ENCODE results near the gene SLC22A25. TPM values are rescaled to one million over a fixed set of nuclear protein-coding genes. Genes with fewer than 3 reads are reported as not detected.

The SLC22A25 gene
- total RNA-seq, 1 donor from 2014 or later, result not detected

DNA sequence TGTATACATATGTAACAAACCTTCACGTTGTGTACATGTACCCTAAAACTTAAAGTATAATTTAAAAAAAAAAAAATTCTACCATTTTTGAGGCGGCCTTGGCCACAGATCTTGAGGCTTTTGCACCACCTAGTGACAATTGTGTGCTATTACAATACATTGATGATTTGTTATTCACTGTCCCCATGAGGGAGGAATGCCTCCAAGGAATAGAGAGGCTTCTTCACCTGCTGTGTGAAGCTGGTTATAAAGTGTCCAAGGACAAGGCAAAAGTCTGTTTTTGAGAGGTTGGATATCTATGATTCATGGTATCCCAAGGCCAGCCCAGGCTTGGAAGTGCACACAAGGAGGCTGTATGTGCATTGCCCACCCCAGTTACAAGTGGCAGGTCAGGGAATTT lies 30.7 kb downstream of the SLC22A25 start:
- TF ChIP-seq, protein P1, sequence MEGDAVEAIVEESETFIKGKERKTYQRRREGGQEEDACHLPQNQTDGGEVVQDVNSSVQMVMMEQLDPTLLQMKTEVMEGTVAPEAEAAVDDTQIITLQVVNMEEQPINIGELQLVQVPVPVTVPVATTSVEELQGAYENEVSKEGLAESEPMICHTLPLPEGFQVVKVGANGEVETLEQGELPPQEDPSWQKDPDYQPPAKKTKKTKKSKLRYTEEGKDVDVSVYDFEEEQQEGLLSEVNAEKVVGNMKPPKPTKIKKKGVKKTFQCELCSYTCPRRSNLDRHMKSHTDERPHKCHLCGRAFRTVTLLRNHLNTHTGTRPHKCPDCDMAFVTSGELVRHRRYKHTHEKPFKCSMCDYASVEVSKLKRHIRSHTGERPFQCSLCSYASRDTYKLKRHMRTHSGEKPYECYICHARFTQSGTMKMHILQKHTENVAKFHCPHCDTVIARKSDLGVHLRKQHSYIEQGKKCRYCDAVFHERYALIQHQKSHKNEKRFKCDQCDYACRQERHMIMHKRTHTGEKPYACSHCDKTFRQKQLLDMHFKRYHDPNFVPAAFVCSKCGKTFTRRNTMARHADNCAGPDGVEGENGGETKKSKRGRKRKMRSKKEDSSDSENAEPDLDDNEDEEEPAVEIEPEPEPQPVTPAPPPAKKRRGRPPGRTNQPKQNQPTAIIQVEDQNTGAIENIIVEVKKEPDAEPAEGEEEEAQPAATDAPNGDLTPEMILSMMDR (IDR thresholded peaks at IDR 0.05; ENCODE audit: insufficient read depth, low read length, poor library complexity, severe bottlenecking), result peak; percentile 43
- Histone ChIP-seq H3K36me3 (ENCODE audit: control insufficient read depth, insufficient read depth, low read length) (no peaks in the 10 kb centered on the region), H3K27me3 (ENCODE audit: control insufficient read depth, insufficient read depth, low read length) (no peaks in the 10 kb centered on the region), H3K4me3 (ENCODE audit: low read depth, low read length) (no peak overlapping the region)
- no peak for DNase-seq (ENCODE audit: low read depth)

DNA sequence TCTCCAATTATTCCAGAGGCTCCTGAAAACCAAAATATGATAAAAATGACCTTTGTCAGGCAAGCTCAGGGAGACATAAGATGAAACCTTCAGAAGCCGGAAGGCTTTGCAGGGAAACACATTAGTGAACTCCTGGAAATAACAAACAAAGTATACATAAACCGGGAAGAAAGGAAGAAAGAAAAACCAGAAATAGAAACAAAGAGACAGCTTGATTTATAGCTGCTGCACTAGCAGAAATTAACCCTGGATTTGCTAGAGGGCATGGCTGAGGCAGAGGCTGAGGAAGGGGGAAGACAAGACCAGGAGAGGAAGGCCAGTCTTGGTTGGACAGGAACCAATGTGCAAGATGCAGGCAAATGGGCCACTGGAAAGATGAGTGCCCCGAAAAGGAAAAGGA lies 33.3 kb downstream of the SLC22A25 start:
- Histone ChIP-seq H3K4me3 (ENCODE audit: low read depth, low read length) (no peak overlapping the region), H3K27me3 (ENCODE audit: control insufficient read depth, insufficient read depth, low read length) (no peaks in the 10 kb centered on the region), H3K36me3 (ENCODE audit: control insufficient read depth, insufficient read depth, low read length) (no peaks in the 10 kb centered on the region)
- TF ChIP-seq, protein P1 (IDR thresholded peaks at IDR 0.05; ENCODE audit: insufficient read depth, low read length, poor library complexity, severe bottlenecking), result no peak
- DNase-seq (ENCODE audit: low read depth), result no peak

Other genes starting within 250 kb of the SLC22A25 start
- gene SLC22A8, start 227.8 kb downstream of the SLC22A25 start, total RNA-seq, result not detected in 2 replicates
- gene SLC22A24, start 99.4 kb downstream of the SLC22A25 start, total RNA-seq, result not detected in 2 replicates
- gene SLC22A9, start 126.2 kb upstream of the SLC22A25 start, total RNA-seq, result not detected in 2 replicates
- 0.14 and 0.17 TPM in 2 replicates for gene PLAAT5, start 247.6 kb upstream of the SLC22A25 start, total RNA-seq